ENCODE measurements around the gene COL4A1.

- TF ChIP-seq CTCF (optimal IDR thresholded peaks at IDR 0.05 in 1 of 3, IDR thresholded peaks at IDR 0.05 in 1 of 3, conservative IDR thresholded peaks at IDR 0.05 in 1 of 3; ENCODE audit: extremely low read depth in 1 of 3, insufficient read depth in 2 of 3, low read length in 3 of 3) (no peak), EZH2 (IDR thresholded peaks at IDR 0.05; ENCODE audit: low read length) (no peak)
Observed at GRCh38 chr13:110308656-110309359, 1.9 kb upstream of the COL4A1 start.

Data from keratinocyte (primary cell).